Caco-2 (cell line): ENCODE results near the gene SHROOM3. TPM values are rescaled to one million over a fixed set of nuclear protein-coding genes. Genes with fewer than 3 reads are reported as not detected.
A peak's percentile ranks its signal among the peaks of the same experiment; 100 is the strongest.

Source experiments
- BruUV-seq: library from RNA; stranded (reverse); fragments of 400-500 nt; replicated peaks from 2 replicates; lab custom pipeline; 2021; lab: Mats Ljungman, UMichigan
- CTCF ChIA-PET: fragments of 300-600 bp; sonication (Branson Sonifier 250); formaldehyde crosslinking; loops from one replicate; lab custom pipeline; 2022; ENCODE audit warnings: antibody characterized with exemption; lab: Charles Lee
- POLR2A ChIA-PET: fragments of 300-600 bp; sonication (Branson Sonifier 250); formaldehyde crosslinking; loops from one replicate; lab custom pipeline; 2022; ENCODE audit warnings: antibody characterized with exemption; lab: Charles Lee
- DNase-seq, 2 experiments: peaks; one replicate each; pipeline versions ENCODE4 v3.0.0 to v3.0.0-alpha.2; 2020 to 2022
- H3K27me3 ChIP-seq: replicated peaks from 2 replicates; pipeline ENCODE4 v1.6.0; 2011; ENCODE audit warnings: low read length; ENCODE audit not compliant: control insufficient read depth, insufficient read depth
- H3K36me3 ChIP-seq: 2 replicates; pipeline ENCODE4 v1.5.1; 2011; ENCODE audit warnings: low read length; ENCODE audit not compliant: control insufficient read depth, insufficient read depth
- H3K4me1 ChIP-seq: fragments of 250-450 bp; sonication (Bioruptor Pico); 2 replicates; pipeline ENCODE4 v1.5.1; 2020; ENCODE audit warnings: mild to moderate bottlenecking
- H3K4me3 ChIP-seq: 2 replicates; pipeline ENCODE4 v1.5.1; 2011; ENCODE audit warnings: low read depth, mild to moderate bottlenecking, control low read depth, low read length
- H3K9me3 ChIP-seq: fragments of 250-450 bp; sonication (Bioruptor Pico); 2 replicates; pipeline ENCODE4 v1.5.1; 2020; ENCODE audit warnings: mild to moderate bottlenecking, moderate library complexity
- H3K27ac Mint-ChIP-seq: one replicate; pipeline ENCODE4 v1.8.0; 2022; ENCODE audit warnings: mixed read lengths; ENCODE audit not compliant: unreplicated experiment
- H3K27me3 Mint-ChIP-seq: one replicate; pipeline ENCODE4 v1.8.0; 2022; ENCODE audit warnings: mixed read lengths; ENCODE audit not compliant: insufficient read depth, unreplicated experiment
- H3K36me3 Mint-ChIP-seq: one replicate; pipeline ENCODE4 v1.8.0; 2022; ENCODE audit warnings: mild to moderate bottlenecking, mixed read lengths; ENCODE audit not compliant: insufficient read depth, unreplicated experiment
- H3K4me1 Mint-ChIP-seq: one replicate; pipeline ENCODE4 v1.8.0; 2022; ENCODE audit warnings: low read depth, mixed read lengths; ENCODE audit not compliant: unreplicated experiment
- H3K4me3 Mint-ChIP-seq: one replicate; pipeline ENCODE4 v1.8.0; 2022; ENCODE audit warnings: mild to moderate bottlenecking, moderate library complexity, mixed read lengths; ENCODE audit not compliant: unreplicated experiment
- H3K9me3 Mint-ChIP-seq: one replicate; pipeline ENCODE4 v1.8.0; 2022; ENCODE audit warnings: mixed read lengths; ENCODE audit not compliant: unreplicated experiment
- CTCF ChIP-seq, 2 experiments: fragments of 200-600 bp in 1 of 2; IDR thresholded peaks; 1 replicate in 1 of 2; 2 replicates in 1 of 2; pipeline versions ENCODE4 v1.5.1 to v1.8.0; 2011 to 2022; ENCODE audit warnings: antibody characterized with exemption in 1 of 2, control low read depth in 1 of 2, inconsistent platforms in 1 of 2, low read depth in 1 of 2, low read length in 1 of 2, mild to moderate bottlenecking in 1 of 2, moderate library complexity in 1 of 2; ENCODE audit not compliant: insufficient read depth in 1 of 2, severe bottlenecking in 1 of 2, unreplicated experiment in 1 of 2
- intact Hi-C: fragments of 100-400 bp; cut with micrococcal nuclease; formaldehyde crosslinking; loops from one replicate; pipeline ENCODE4 v1.10.0; 2022; ENCODE audit not compliant: unreplicated experiment
- total RNA-seq: library from RNA; stranded (reverse); gene quantifications from 2 replicates; pipeline ENCODE4 v1.2.3, GENCODE V29; 2022

Gene SHROOM3
- total RNA-seq, 1 experiment from 2014 or later: 16.3 TPM

GRCh38 chr4:76582074-76582816 lies 147.2 kb downstream of the SHROOM3 start:
- no peak for DNase-seq
- Mint-ChIP-seq H3K36me3 (peaks cover 13% of the 10 kb centered on the region), H3K9me3 (no peaks in the 10 kb centered on the region), H3K27me3 (no peaks in the 10 kb centered on the region), H3K27ac (no peak overlapping the region), H3K4me1 (peaks cover 26% of the 10 kb centered on the region), H3K4me3 (no peak overlapping the region)
- H3K27me3 ChIP-seq: no peaks in the 10 kb centered on the region
- POLR2A ChIA-PET: interaction anchor here (0.6 kb wide), 1 partner anchor 19 kb away, joined by 3 read pairs; no protein-coding TSS in a partner anchor
- intact Hi-C loops: no loop called here
- no peaks in the 10 kb centered on the region for H3K9me3 ChIP-seq
- CTCF ChIA-PET: no interaction called here
- TF ChIP-seq CTCF (IDR thresholded peaks at IDR 0.05; ENCODE audit: insufficient read depth in 1 of 2, low read depth in 1 of 2, low read length in 1 of 2, severe bottlenecking in 1 of 2, unreplicated experiment in 1 of 2): no peak
- BruUV-seq: no TSS peak
- H3K4me1 ChIP-seq: peaks cover 4% of the 10 kb centered on the region
- no peak overlapping the region for H3K4me3 ChIP-seq
- no peaks in the 10 kb centered on the region for H3K36me3 ChIP-seq

- Mint-ChIP-seq H3K27ac (no peak overlapping the region), H3K4me1 (peaks cover 26% of the 10 kb centered on the region), H3K4me3 (no peak overlapping the region), H3K9me3 (no peaks in the 10 kb centered on the region), H3K36me3 (peaks cover 13% of the 10 kb centered on the region), H3K27me3 (no peaks in the 10 kb centered on the region)
- intact Hi-C loops: no loop called here
- Histone ChIP-seq H3K27me3 (no peaks in the 10 kb centered on the region), H3K9me3 (no peaks in the 10 kb centered on the region), H3K4me3 (no peak overlapping the region), H3K4me1 (peaks cover 7% of the 10 kb centered on the region), H3K36me3 (no peaks in the 10 kb centered on the region)
- CTCF ChIA-PET: interaction anchor here (0.5 kb wide), 1 partner anchor 175 kb away, joined by 3 read pairs; no protein-coding TSS in a partner anchor
- no peak for TF ChIP-seq CTCF (IDR thresholded peaks at IDR 0.05; ENCODE audit: insufficient read depth in 1 of 2, low read depth in 1 of 2, low read length in 1 of 2, severe bottlenecking in 1 of 2, unreplicated experiment in 1 of 2)
- POLR2A ChIA-PET: no interaction called here
- BruUV-seq: no TSS peak
- no peak for DNase-seq
Measured at GRCh38 chr4:76582817-76583087, 147.7 kb downstream of the SHROOM3 start.

- intact Hi-C loops: loop anchor here (5.0 kb wide), 1 partner anchor 57 kb away; no protein-coding TSS in a partner anchor
- Mint-ChIP-seq H3K9me3 (no peaks in the 10 kb centered on the region), H3K27me3 (no peaks in the 10 kb centered on the region), H3K4me3 (peak overlapping the region; percentile 80), H3K27ac (peak overlapping the region; percentile 96), H3K4me1 (peaks cover 24% of the 10 kb centered on the region), H3K36me3 (peaks cover 13% of the 10 kb centered on the region)
- TF ChIP-seq CTCF (IDR thresholded peaks at IDR 0.05; ENCODE audit: insufficient read depth in 1 of 2, low read depth in 1 of 2, low read length in 1 of 2, severe bottlenecking in 1 of 2, unreplicated experiment in 1 of 2): no peak
- peaks cover 24% of the 10 kb centered on the region for H3K4me1 ChIP-seq
- no peak overlapping the region for H3K4me3 ChIP-seq
- DNase-seq: no peak
- no TSS peak for BruUV-seq
- no peaks in the 10 kb centered on the region for H3K9me3 ChIP-seq
- H3K36me3 ChIP-seq: no peaks in the 10 kb centered on the region
- ChIA-PET POLR2A (no interaction called here), CTCF (no interaction called here)
- H3K27me3 ChIP-seq: no peaks in the 10 kb centered on the region
Measured at GRCh38 chr4:76584241-76585152, 149.5 kb downstream of the SHROOM3 start.
